ENCODE results near the gene BICDL1. TPM values are rescaled to one million over a fixed set of nuclear protein-coding genes. Genes with fewer than 3 reads are reported as not detected.

Gene BICDL1
- total and polyA plus RNA-seq, 7 donors, result 0.16 to 13.1 (median 1.4) TPM

GRCh38 chr12:120067084-120067869 lies 78.2 kb downstream of the BICDL1 start:
- no peak overlapping the region for H3K27ac ChIP-seq
- no peak for DNase-seq
- TF ChIP-seq EP300 (IDR thresholded peaks at IDR 0.05) (no peak), CTCF (IDR thresholded peaks at IDR 0.05) (no peak)
- no peak overlapping the region for H3K4me3 ChIP-seq
- H3K9me3 ChIP-seq, result no peaks in the 10 kb centered on the region
- H3K27me3 ChIP-seq, result peaks cover 0 to 4% (median 0%) of the 10 kb centered on the region in 3 donors
- no peaks in the 10 kb centered on the region for H3K36me3 ChIP-seq
- WGBS, 2 donors, result 85 to 87% methylated on average over 3 of the region's 3 CpGs
- H3K4me1 ChIP-seq, result no peaks in the 10 kb centered on the region
- intact Hi-C loops (cut with DNase I), result no loop called here

GRCh38 chr12:120067901-120068300 lies 78.9 kb downstream of the BICDL1 start:
- Histone ChIP-seq H3K4me3 (no peak overlapping the region), H3K4me1 (no peaks in the 10 kb centered on the region), H3K9me3 (no peaks in the 10 kb centered on the region), H3K27ac (no peak overlapping the region), H3K27me3 (peaks cover 0 to 4% (median 0%) of the 10 kb centered on the region in 3 donors), H3K36me3 (no peaks in the 10 kb centered on the region)
- WGBS, 2 donors, result 87% methylated on average over 3 of the region's 3 CpGs
- DNase-seq, result no peak
- intact Hi-C loops (cut with DNase I), result no loop called here
- TF ChIP-seq EP300 (IDR thresholded peaks at IDR 0.05) (no peak), CTCF (IDR thresholded peaks at IDR 0.05) (no peak), POLR2AphosphoS5 (IDR thresholded peaks at IDR 0.05) (no peak), POLR2A (IDR thresholded peaks at IDR 0.05) (no peak)

GRCh38 chr12:120069278-120069677 lies 80.2 kb downstream of the BICDL1 start:
- H3K4me1 ChIP-seq, result no peaks in the 10 kb centered on the region
- no peak overlapping the region for H3K4me3 ChIP-seq
- no peak for DNase-seq
- WGBS, 2 donors, result 83 to 87% methylated on average over 5 of the region's 5 CpGs
- H3K36me3 ChIP-seq, result no peaks in the 10 kb centered on the region
- H3K27ac ChIP-seq, result no peak overlapping the region
- no peaks in the 10 kb centered on the region for H3K9me3 ChIP-seq
- H3K27me3 ChIP-seq, result peaks cover 0 to 4% (median 0%) of the 10 kb centered on the region in 3 donors
- no peak for TF ChIP-seq EP300 (IDR thresholded peaks at IDR 0.05)
- no peak for TF ChIP-seq POLR2A (IDR thresholded peaks at IDR 0.05)
- no peak for TF ChIP-seq POLR2AphosphoS5 (IDR thresholded peaks at IDR 0.05)
- no peak for TF ChIP-seq CTCF (IDR thresholded peaks at IDR 0.05)
- intact Hi-C loops (cut with DNase I), result no loop called here

- intact Hi-C loops (cut with DNase I), result no loop called here
- no peak overlapping the region for H3K27ac ChIP-seq
- no peaks in the 10 kb centered on the region for H3K27me3 ChIP-seq
- TF ChIP-seq POLR2AphosphoS5 (IDR thresholded peaks at IDR 0.05), result no peak
- H3K36me3 ChIP-seq, result no peaks in the 10 kb centered on the region
- 94 to 97% methylated on average over 6 of the region's 6 CpGs for WGBS, 2 donors
- H3K9me3 ChIP-seq, result no peaks in the 10 kb centered on the region
- H3K4me1 ChIP-seq, result no peaks in the 10 kb centered on the region
- no peak for DNase-seq
- no peak overlapping the region for H3K4me3 ChIP-seq
Observed at GRCh38 chr12:120071493-120072020, 82.5 kb downstream of the BICDL1 start.

- Histone ChIP-seq H3K4me1 (no peaks in the 10 kb centered on the region), H3K36me3 (no peaks in the 10 kb centered on the region), H3K27me3 (no peaks in the 10 kb centered on the region), H3K9me3 (no peaks in the 10 kb centered on the region), H3K4me3 (no peak overlapping the region), H3K27ac (no peak overlapping the region)
- DNase-seq, result no peak
- TF ChIP-seq EP300 (IDR thresholded peaks at IDR 0.05) (no peak), POLR2AphosphoS5 (IDR thresholded peaks at IDR 0.05) (no peak), POLR2A (IDR thresholded peaks at IDR 0.05) (no peak), CTCF (IDR thresholded peaks at IDR 0.05) (no peak)
- WGBS, 2 donors, result 93 to 94% methylated on average over 18 of the region's 18 CpGs
- intact Hi-C loops (cut with DNase I), result no loop called here
Observed at GRCh38 chr12:120072472-120073249, 83.6 kb downstream of the BICDL1 start.
